Sigmoid colon (tissue), 4 donors: Measurements from ENCODE around the gene SLC30A2.

Source experiments
- CTCF ChIP-seq, 4 experiments: fragments of 450-650 bp in 3 of 4; fragments of 200-600 bp in 1 of 4; IDR thresholded peaks; one replicate each; pipeline ENCODE4 v1.5.1; 2016 to 2019; ENCODE audit warnings: antibody characterized with exemption in 4 of 4, mild to moderate bottlenecking in 3 of 4, moderate library complexity in 2 of 4
- EP300 ChIP-seq, 4 donors: sonication (generic); formaldehyde crosslinking; IDR thresholded peaks; one replicate each; pipeline ENCODE4 v1.6.1; 2017; ENCODE audit warnings: antibody characterized with exemption in 4 of 4
- POLR2A ChIP-seq, 2 donors: fragments of 450-650 bp; IDR thresholded peaks; one replicate each; pipeline ENCODE4 v1.6.1; 2016; ENCODE audit warnings: antibody characterized with exemption in 2 of 2, mild to moderate bottlenecking in 2 of 2, moderate library complexity in 2 of 2
- POLR2AphosphoS5 ChIP-seq, 4 donors: sonication (generic); formaldehyde crosslinking; IDR thresholded peaks; one replicate each; pipeline ENCODE4 v1.6.1; 2017; ENCODE audit warnings: antibody characterized with exemption in 4 of 4

- no peak for TF ChIP-seq POLR2A (IDR thresholded peaks at IDR 0.05)
- TF ChIP-seq CTCF (IDR thresholded peaks at IDR 0.05), result no peak
- TF ChIP-seq POLR2AphosphoS5 (IDR thresholded peaks at IDR 0.05), result peak in 1 of 4 donors; percentile 7
- TF ChIP-seq EP300 (IDR thresholded peaks at IDR 0.05), result no peak
Observed at GRCh38 chr1:26094677-26095383, 48.9 kb upstream of the SLC30A2 start.
